Ovary (tissue), 9 donors: ENCODE results near the gene TXNDC12. TPM values are rescaled to one million over a fixed set of nuclear protein-coding genes. Genes with fewer than 3 reads are reported as not detected.

Experiments
- DNase-seq, 5 donors: peaks; one replicate each; pipeline ENCODE4 v3.0.0-alpha.2; 2019 to 2020
- H3K27ac ChIP-seq, 2 donors: fragments of 200-600 bp; one replicate each; pipeline versions ENCODE4 v1.5.1 to v1.8.0; 2019 to 2022
- H3K27me3 ChIP-seq: fragments of 200-600 bp; one replicate; pipeline ENCODE4 v1.8.0; 2022
- H3K36me3 ChIP-seq: fragments of 200-600 bp; sonication (generic); one replicate; pipeline ENCODE4 v1.5.1; 2019
- H3K4me1 ChIP-seq: one replicate; pipeline ENCODE4 v1.8.1; 2013; ENCODE audit warnings: mild to moderate bottlenecking, moderate library complexity; ENCODE audit not compliant: insufficient read depth
- H3K4me3 ChIP-seq: fragments of 200-600 bp; sonication (generic); one replicate; pipeline ENCODE4 v1.5.1; 2017
- H3K9me3 ChIP-seq, 2 donors: fragments of 200-600 bp in 1 of 2; sonication (generic) in 1 of 2; one replicate each; pipeline versions ENCODE4 v1.5.1 to v1.8.1; 2013 to 2019; ENCODE audit warnings: mild to moderate bottlenecking in 1 of 2, moderate library complexity in 1 of 2
- CTCF ChIP-seq, 3 donors: fragments of 450-650 bp in 2 of 3; fragments of 200-600 bp in 1 of 3; IDR thresholded peaks; one replicate each; pipeline versions ENCODE4 v1.5.1 to v1.8.0; 2016 to 2022; ENCODE audit warnings: antibody characterized with exemption in 3 of 3, mild to moderate bottlenecking in 1 of 3
- EP300 ChIP-seq: sonication (generic); formaldehyde crosslinking; IDR thresholded peaks from one replicate; pipeline ENCODE4 v1.6.1; 2017; ENCODE audit warnings: antibody characterized with exemption
- POLR2A ChIP-seq: fragments of 450-650 bp; IDR thresholded peaks from one replicate; pipeline ENCODE4 v1.6.1; 2017; ENCODE audit warnings: antibody characterized with exemption, mild to moderate bottlenecking, moderate library complexity
- WGBS, 3 donors: extraction: QIAGEN DNeasy Blood & Tissue Kit in 1 of 3; methylation state at CpG; one replicate each; pipeline versions ENCODE4 v1.1.5 to v1.1.7; 2013 to 2017; 5-methylcytosine and 5-hydroxymethylcytosine counted together
- intact Hi-C, 4 donors: fragments of 100-400 bp; cut with DNase I; formaldehyde crosslinking; loops; one replicate each; pipeline versions ENCODE4 v1.11.0 to v1.15.1; 2022 to 2023
- polyA plus RNA-seq, 2 donors: library from polyadenylated mRNA; stranded (reverse); fragments of 200-250 nt in 1 of 2; fragments of 350-450 nt in 1 of 2; fragmentation: Illumina TruSeq in 1 of 2; extraction: RNeasy Lipid Tissue Mini Kit (QIAGEN cat#74804) in 1 of 2; gene quantifications; one replicate each; pipeline ENCODE4 v1.2.3, GENCODE V29; 2013 to 2014
- total RNA-seq, 7 donors: library from RNA; depleted of rRNA in 2 of 7; stranded (reverse); fragments of >200 nt in 2 of 7; fragmentation: NEBNext Ultra II Directional in 3 of 7; extraction: Animal tissue kit (Norgen Biotek cat#: 25700) in 3 of 7; gene quantifications; one replicate each; pipeline versions ENCODE4 v1.1.0 to v1.2.4, GENCODE V29; 2016 to 2023
- donor health status: DM: no; HTN: no; CAD: no; lungs with moderate emphysema.
- donor health status: DM: no; HTN: no; CAD: no.
- donor health status: Bipolar disorder and iron deficiency.
- donor health status: DM: yes; HTN: yes; CAD: no.
- donor health status: DM: no; HTN: no; CAD: no.
- donor health status: DM: yes; HTN: yes; CAD: no.

TXNDC12 gene
- total and polyA plus RNA-seq, 9 donors, result 27.3 to 52.8 (median 37.5) TPM

GRCh38 chr1:52003877-52004276 is 51.1 kb downstream of the TXNDC12 start:
- H3K27me3 ChIP-seq, result no peaks in the 10 kb centered on the region
- no peak for TF ChIP-seq CTCF (IDR thresholded peaks at IDR 0.05)
- no peak for TF ChIP-seq EP300
- no peak for TF ChIP-seq POLR2A
- no peak overlapping the region for H3K4me3 ChIP-seq
- H3K36me3 ChIP-seq, result no peaks in the 10 kb centered on the region
- intact Hi-C loops, result loop anchor here in 1 of 4 donors (5.0 kb wide), 1 partner anchor 107 kb away; no protein-coding TSS in a partner anchor
- no peak for DNase-seq
- H3K4me1 ChIP-seq, result peaks cover 14% of the 10 kb centered on the region
- WGBS, 3 donors, result 54 to 62% (median 59%) methylated on average over 4 of the region's 4 CpGs
- no peaks in the 10 kb centered on the region for H3K9me3 ChIP-seq
- H3K27ac ChIP-seq, result no peak overlapping the region

- intact Hi-C loops, result loop anchor here in 1 of 4 donors (5.0 kb wide), 1 partner anchor 105 kb away; no protein-coding TSS in a partner anchor
- WGBS, 3 donors, result 49 to 51% (median 50%) methylated on average over 9 of the region's 9 CpGs
- H3K4me3 ChIP-seq, result no peak overlapping the region
Observed at GRCh38 chr1:52002038-52002917, 52.7 kb downstream of the TXNDC12 start.

GRCh38 chr1:51998701-51999100 is 56.3 kb downstream of the TXNDC12 start:
- DNase-seq, result no peak
- no peaks in the 10 kb centered on the region for H3K9me3 ChIP-seq
- TF ChIP-seq EP300, result no peak
- TF ChIP-seq CTCF (IDR thresholded peaks at IDR 0.05), result no peak
- no peak for TF ChIP-seq POLR2A
- H3K4me3 ChIP-seq, result no peak overlapping the region
- no peaks in the 10 kb centered on the region for H3K36me3 ChIP-seq
- intact Hi-C loops, result loop anchor here in 1 of 4 donors (10.0 kb wide), 1 partner anchor 94 kb away; no protein-coding TSS in a partner anchor
- whole genome bisulfite sequencing, 3 donors, result 90 to 94% (median 92%) methylated on average over 1 of the region's 1 CpG
- H3K4me1 ChIP-seq, result no peaks in the 10 kb centered on the region
- no peak overlapping the region for H3K27ac ChIP-seq
- H3K27me3 ChIP-seq, result no peaks in the 10 kb centered on the region

More at GRCh38 chr1:52002038-52002917, 52.7 kb downstream of the TXNDC12 start:
- no peak overlapping the region for H3K27ac ChIP-seq
- H3K36me3 ChIP-seq, result no peaks in the 10 kb centered on the region
- H3K4me1 ChIP-seq, result peaks cover 9% of the 10 kb centered on the region
- H3K27me3 ChIP-seq, result no peaks in the 10 kb centered on the region
- DNase-seq, result peak in 2 of 5 donors; percentile 20 to 55
- H3K9me3 ChIP-seq, result no peaks in the 10 kb centered on the region
- TF ChIP-seq EP300 (no peak), CTCF (IDR thresholded peaks at IDR 0.05) (peak; percentile 76 to 88 (median 78))

- no peaks in the 10 kb centered on the region for H3K36me3 ChIP-seq
- H3K4me3 ChIP-seq, result no peak overlapping the region
- H3K27me3 ChIP-seq, result no peaks in the 10 kb centered on the region
- H3K9me3 ChIP-seq, result no peaks in the 10 kb centered on the region
- H3K4me1 ChIP-seq, result no peaks in the 10 kb centered on the region
- H3K27ac ChIP-seq, result no peak overlapping the region
- TF ChIP-seq EP300 (no peak), CTCF (IDR thresholded peaks at IDR 0.05) (no peak), POLR2A (no peak)
- no peak for DNase-seq
- intact Hi-C loops, result loop anchor here in 1 of 4 donors (10.0 kb wide), 1 partner anchor 93 kb away; no protein-coding TSS in a partner anchor
- WGBS, 3 donors, result 47 to 50% (median 50%) methylated on average over 5 of the region's 5 CpGs
Observed at GRCh38 chr1:51997974-51998382, 57.0 kb downstream of the TXNDC12 start.
